ENCODE measurements around the gene ZNFX1.
"Not testable (repeated sequence)": the region's sequence is repeated elsewhere in the genome, so short reads cannot be mapped to it uniquely, and the experiment has no call there.

The ZNFX1 gene

DNA sequence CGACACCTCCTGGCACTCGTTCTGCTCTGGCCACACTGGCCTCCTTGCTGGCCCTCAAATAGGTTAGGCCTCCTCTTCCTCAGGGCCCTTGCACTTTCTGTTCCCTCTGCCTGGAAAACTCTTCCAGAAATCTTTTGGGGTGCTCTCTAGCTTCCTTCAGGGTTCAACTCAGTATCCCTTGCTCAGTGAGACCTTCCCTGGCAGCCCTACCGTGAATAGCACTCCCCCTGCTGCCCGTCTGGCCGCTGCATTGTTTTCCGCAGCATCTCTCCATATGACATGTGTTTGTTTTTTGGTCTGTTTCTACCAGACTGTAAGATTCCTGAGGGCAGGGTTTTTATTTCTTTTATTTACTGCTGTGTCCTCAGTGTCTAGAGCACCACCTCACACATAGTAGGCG, 52.0 kb downstream of the ZNFX1 start:
- DNase-seq = no peak
- Histone ChIP-seq H3K27ac (no peak overlapping the region), H3K36me3 (peaks cover 76 to 98% (median 84%) of the 10 kb centered on the region in 3 donors), H3K4me3 (no peak overlapping the region), H3K4me1 (peaks cover 0 to 4% (median under 1%) of the 10 kb centered on the region in 4 donors), H3K9me3 (no peaks in the 10 kb centered on the region), H3K27me3 (no peaks in the 10 kb centered on the region)
- TF ChIP-seq, protein P1, sequence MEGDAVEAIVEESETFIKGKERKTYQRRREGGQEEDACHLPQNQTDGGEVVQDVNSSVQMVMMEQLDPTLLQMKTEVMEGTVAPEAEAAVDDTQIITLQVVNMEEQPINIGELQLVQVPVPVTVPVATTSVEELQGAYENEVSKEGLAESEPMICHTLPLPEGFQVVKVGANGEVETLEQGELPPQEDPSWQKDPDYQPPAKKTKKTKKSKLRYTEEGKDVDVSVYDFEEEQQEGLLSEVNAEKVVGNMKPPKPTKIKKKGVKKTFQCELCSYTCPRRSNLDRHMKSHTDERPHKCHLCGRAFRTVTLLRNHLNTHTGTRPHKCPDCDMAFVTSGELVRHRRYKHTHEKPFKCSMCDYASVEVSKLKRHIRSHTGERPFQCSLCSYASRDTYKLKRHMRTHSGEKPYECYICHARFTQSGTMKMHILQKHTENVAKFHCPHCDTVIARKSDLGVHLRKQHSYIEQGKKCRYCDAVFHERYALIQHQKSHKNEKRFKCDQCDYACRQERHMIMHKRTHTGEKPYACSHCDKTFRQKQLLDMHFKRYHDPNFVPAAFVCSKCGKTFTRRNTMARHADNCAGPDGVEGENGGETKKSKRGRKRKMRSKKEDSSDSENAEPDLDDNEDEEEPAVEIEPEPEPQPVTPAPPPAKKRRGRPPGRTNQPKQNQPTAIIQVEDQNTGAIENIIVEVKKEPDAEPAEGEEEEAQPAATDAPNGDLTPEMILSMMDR (IDR thresholded peaks at IDR 0.05) = no peak
- intact Hi-C loops (cut with DNase I; ENCODE audit: low total_unique reads) = no loop called here

DNA sequence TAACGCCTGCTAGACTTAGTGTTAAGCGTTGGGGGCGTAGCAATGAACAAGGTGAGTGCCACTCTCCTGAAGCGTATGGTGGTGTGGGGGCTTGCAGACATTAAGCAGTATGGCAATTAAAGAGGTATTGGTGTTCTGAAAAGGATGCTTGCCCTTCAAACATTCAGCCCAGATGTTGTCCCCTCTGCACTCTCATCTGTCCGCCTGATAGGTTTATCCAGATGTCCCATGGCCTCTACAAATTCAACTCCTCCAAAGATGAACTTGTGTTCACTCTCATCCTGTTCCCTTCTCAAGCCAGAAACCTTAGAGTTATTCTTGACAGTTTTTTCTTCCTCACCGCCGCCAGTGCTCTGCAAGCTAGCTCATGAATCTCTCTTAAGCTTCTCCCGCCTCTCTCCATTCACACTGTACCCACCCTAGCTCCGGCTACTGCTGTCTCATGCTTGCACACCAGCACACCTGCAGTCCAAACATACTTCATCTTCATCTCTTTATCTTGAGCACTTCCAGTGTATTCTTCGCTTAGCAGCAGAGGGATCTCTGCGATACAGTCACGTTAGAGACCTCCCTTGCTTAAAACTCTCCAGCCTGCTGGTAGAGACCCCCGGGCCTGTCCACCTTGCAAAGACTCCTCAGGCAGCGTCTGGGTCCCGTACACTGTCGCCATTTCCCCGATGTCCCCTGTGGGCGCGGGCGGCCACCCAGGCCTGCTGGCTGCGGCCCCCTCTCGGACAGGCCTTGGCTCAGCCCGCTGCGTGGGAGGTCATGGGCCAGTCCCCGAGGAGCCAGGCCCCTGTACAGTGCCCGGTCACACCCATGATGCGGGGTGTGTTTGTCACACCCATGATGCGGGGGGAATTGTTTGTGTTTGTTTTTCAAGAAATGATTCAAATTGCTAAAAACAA, 57.7 kb downstream of the ZNFX1 start:
- no peaks in the 10 kb centered on the region for H3K27me3 ChIP-seq

DNA sequence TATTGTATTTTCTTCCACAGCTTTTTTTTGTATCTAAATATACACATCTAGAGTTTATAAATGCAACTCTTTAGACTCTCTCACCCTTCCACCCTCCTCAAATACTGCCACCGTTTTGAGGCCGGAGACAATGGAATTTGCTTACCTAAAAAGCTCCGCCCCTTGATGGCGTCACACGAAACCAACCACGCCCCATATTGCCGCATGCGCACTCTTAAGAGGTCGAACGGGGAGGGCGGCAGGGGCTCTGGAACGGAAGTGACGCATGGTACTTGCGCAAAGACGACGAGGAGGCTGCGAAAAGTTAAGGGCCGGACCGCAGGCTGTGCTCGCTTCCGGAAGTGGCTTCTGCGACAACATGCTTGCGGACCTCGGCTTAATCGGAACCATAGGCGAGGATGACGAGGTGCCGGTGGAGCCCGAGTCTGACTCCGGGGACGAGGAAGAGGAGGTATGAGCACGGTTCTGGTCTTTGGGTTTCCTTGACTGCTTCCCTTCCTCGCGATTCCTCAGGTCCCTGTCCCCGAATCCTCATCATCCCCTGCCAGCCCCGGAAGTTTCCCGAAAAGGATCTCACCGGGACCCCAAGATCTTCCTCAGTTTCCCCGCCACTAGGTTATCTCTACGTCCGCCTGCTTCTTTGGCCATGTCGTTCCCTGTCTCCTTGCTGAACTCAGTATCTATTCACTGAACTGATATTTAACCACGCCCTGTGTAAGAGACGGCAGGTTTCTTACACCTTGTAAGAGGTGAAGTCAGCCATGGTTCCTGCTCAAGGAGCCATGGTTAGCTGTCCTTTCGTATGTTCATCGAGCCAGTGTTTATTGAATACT, 58.5 kb downstream of the ZNFX1 start, which contains the start of gene DDX27:
Gene DDX27, plus strand, starts transcription at position 326 of the 833 bp plus-strand sequence. Its CDS starts 33 bp downstream, at position 359.
- TF ChIP-seq, protein P1 (IDR thresholded peaks at IDR 0.05) = peak in 1 of 2 experiments; percentile 8
- peak within 1 kb of the TSS; percentile 85 for H3K27ac ChIP-seq
- intact Hi-C loops (cut with DNase I; ENCODE audit: low total_unique reads) = no loop called here
- peaks cover 0 to 20% (median 15%) of the 10 kb centered on the region in 4 donors for H3K4me1 ChIP-seq
- peak within 1 kb of the TSS; percentile 71 to 74 for H3K4me3 ChIP-seq
- peak; percentile 96 to 99 for DNase-seq
- no peaks in the 10 kb centered on the region for H3K9me3 ChIP-seq
- H3K27me3 ChIP-seq = no peaks in the 10 kb centered on the region
- peaks cover 24 to 35% (median 28%) of the 10 kb centered on the region in 3 donors for H3K36me3 ChIP-seq

More for the DNA sequence above, 57.7 kb downstream of the ZNFX1 start:
- intact Hi-C loops (cut with DNase I; ENCODE audit: low total_unique reads) = no loop called here
- peak overlapping the region; percentile 85 for H3K27ac ChIP-seq
- TF ChIP-seq, protein P1 (IDR thresholded peaks at IDR 0.05) = no peak
- peak overlapping the region; percentile 71 to 74 for H3K4me3 ChIP-seq
- DNase-seq = no peak
- H3K4me1 ChIP-seq = peaks cover 0 to 20% (median 15%) of the 10 kb centered on the region in 4 donors
- H3K36me3 ChIP-seq = peaks cover 33 to 43% (median 36%) of the 10 kb centered on the region in 3 donors
- no peaks in the 10 kb centered on the region for H3K9me3 ChIP-seq

DNA sequence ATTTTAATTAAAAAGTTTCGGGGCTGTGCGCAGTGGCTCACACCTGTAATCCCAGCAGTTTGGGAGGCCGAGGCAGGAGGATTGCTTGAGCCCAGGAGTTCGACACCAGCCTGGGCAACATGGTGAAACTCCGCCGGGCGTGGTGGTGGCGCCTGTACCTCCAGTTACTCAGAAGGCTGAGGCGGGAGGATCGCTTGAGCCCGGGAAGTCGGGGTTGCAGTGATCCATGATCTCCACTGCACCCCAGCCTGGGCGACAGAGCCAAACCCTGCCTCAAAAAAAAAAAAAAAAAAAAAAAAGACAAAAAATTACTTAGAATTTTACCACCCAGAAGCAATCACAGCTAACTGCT, 59.1 kb downstream of the ZNFX1 start:
- Histone ChIP-seq H3K4me3 (peak overlapping the region; percentile 71 to 74), H3K27ac (peak overlapping the region; percentile 11 to 85), H3K4me1 (peaks cover 0 to 20% (median 15%) of the 10 kb centered on the region in 4 donors), H3K36me3 (peaks cover 18 to 29% (median 22%) of the 10 kb centered on the region in 3 donors)
- H3K9me3 ChIP-seq; intact Hi-C loops (cut with DNase I; ENCODE audit: low total_unique reads); H3K27me3 ChIP-seq: not testable (repeated sequence)
- peak in 1 of 2 donors; percentile 68 for DNase-seq

DNA sequence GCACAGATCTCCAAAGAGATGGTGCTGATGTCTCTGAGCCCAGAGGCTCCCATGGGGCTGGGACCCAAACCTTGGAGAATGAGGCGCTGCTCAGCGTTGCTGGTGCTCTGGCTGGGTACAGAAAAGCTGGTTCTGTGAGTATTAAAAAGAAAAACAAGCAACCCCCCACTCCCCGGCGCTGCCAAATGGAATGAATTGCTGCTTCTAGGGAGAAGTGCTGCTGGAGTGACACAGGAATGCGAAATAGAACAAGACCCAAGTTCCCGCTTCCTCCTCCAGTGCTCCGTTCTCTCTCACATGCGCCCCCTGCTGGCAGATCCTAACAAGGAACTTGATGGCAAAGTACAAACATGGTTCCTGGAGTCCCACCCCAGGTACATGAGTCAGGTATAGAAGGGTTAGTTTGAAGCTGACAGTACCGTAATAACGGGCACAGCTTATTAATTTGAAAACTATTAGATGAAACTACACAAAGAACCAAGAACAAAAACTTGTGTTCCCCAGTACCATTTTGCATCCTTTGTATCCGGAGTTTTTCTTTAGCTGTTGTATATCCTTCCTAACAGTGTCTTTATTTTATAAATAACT, 60.8 kb downstream of the ZNFX1 start:
- intact Hi-C loops (cut with DNase I; ENCODE audit: low total_unique reads) = loop anchor here (2.0 kb wide), 1 partner anchor 84 kb away; no protein-coding TSS in a partner anchor
- H3K4me3 ChIP-seq = no peak overlapping the region

More for the DNA sequence above, 60.8 kb downstream of the ZNFX1 start:
- no peaks in the 10 kb centered on the region for H3K27me3 ChIP-seq
- H3K4me1 ChIP-seq = peaks cover 0 to 20% (median 15%) of the 10 kb centered on the region in 4 donors
- H3K27ac ChIP-seq = peak overlapping the region in 1 of 2 donors; percentile 40
- TF ChIP-seq, protein P1 (IDR thresholded peaks at IDR 0.05) = peak; percentile 83 to 93
- H3K36me3 ChIP-seq = peaks cover 2 to 12% (median 5%) of the 10 kb centered on the region in 3 donors
- H3K9me3 ChIP-seq = no peaks in the 10 kb centered on the region
- DNase-seq = peak; percentile 94 to 97
